ENCODE measurements around the gene OMG. TPM values are rescaled to one million over a fixed set of nuclear protein-coding genes. Genes with fewer than 3 reads are reported as not detected.
"Not testable (repeated sequence)": the region's sequence is repeated elsewhere in the genome, so short reads cannot be mapped to it uniquely, and the experiment has no call there.

The OMG gene
- total and polyA plus RNA-seq, 9 donors: 0.13 to 0.77 (median 0.33) TPM

- peaks cover 3% of the 10 kb centered on the region for H3K36me3 ChIP-seq (ENCODE audit: control insufficient read depth, insufficient read depth, low read length)
- H3K27ac ChIP-seq (ENCODE audit: low read length): no peak overlapping the region
- DNase-seq: no peak
- no CpG with 5 or more reads among the region's 1 CpG for WGBS (ENCODE audit: insufficient coverage)
- no peaks in the 10 kb centered on the region for H3K27me3 ChIP-seq (ENCODE audit: control insufficient read depth, insufficient read depth, low read length)
- H3K4me1 ChIP-seq (ENCODE audit: control insufficient read depth, insufficient read depth, low read length): no peaks in the 10 kb centered on the region
- no peaks in the 10 kb centered on the region for H3K9me3 ChIP-seq (replicated peaks; ENCODE audit: control insufficient read depth, low read depth, low read length)
- H3K4me3 ChIP-seq (ENCODE audit: low read length): peak overlapping the region; percentile 5
These were observed 23.8 kb upstream of the OMG start for GRCh38 chr17:31320791-31321190.

GRCh38 chr17:31320241-31320640 is 23.2 kb upstream of the OMG start:
- H3K27ac ChIP-seq (ENCODE audit: low read length): no peak overlapping the region
- no peak for DNase-seq
- no CpG with 5 or more reads among the region's 2 CpGs for WGBS (ENCODE audit: insufficient coverage)
- peaks cover 2% of the 10 kb centered on the region for H3K36me3 ChIP-seq (ENCODE audit: control insufficient read depth, insufficient read depth, low read length)
- no peaks in the 10 kb centered on the region for H3K9me3 ChIP-seq (replicated peaks; ENCODE audit: control insufficient read depth, low read depth, low read length)
- H3K4me3 ChIP-seq (ENCODE audit: low read length): no peak overlapping the region
- no peaks in the 10 kb centered on the region for H3K4me1 ChIP-seq (ENCODE audit: control insufficient read depth, insufficient read depth, low read length)
- no peaks in the 10 kb centered on the region for H3K27me3 ChIP-seq (ENCODE audit: control insufficient read depth, insufficient read depth, low read length)

GRCh38 chr17:31318851-31319661 is 22.0 kb upstream of the OMG start:
- DNase-seq: peak; percentile 16
- H3K4me3 ChIP-seq (ENCODE audit: low read length): no peak overlapping the region
- 69% methylated on average over 2 of the region's 5 CpGs for WGBS (ENCODE audit: insufficient coverage)
- peaks cover 2% of the 10 kb centered on the region for H3K36me3 ChIP-seq (ENCODE audit: control insufficient read depth, insufficient read depth, low read length)
- no peaks in the 10 kb centered on the region for H3K27me3 ChIP-seq (ENCODE audit: control insufficient read depth, insufficient read depth, low read length)
- no peaks in the 10 kb centered on the region for H3K4me1 ChIP-seq (ENCODE audit: control insufficient read depth, insufficient read depth, low read length)
- peak overlapping the region; percentile 42 for H3K27ac ChIP-seq (ENCODE audit: low read length)
- H3K9me3 ChIP-seq (replicated peaks; ENCODE audit: control insufficient read depth, low read depth, low read length): no peaks in the 10 kb centered on the region

GRCh38 chr17:31318298-31318801 is 21.3 kb upstream of the OMG start:
- Histone ChIP-seq H3K4me1 (ENCODE audit: control insufficient read depth, insufficient read depth, low read length) (no peaks in the 10 kb centered on the region), H3K27ac (ENCODE audit: low read length) (peak overlapping the region; percentile 42), H3K4me3 (ENCODE audit: low read length) (no peak overlapping the region), H3K36me3 (ENCODE audit: control insufficient read depth, insufficient read depth, low read length) (peaks cover 2% of the 10 kb centered on the region), H3K27me3 (ENCODE audit: control insufficient read depth, insufficient read depth, low read length) (no peaks in the 10 kb centered on the region), H3K9me3 (replicated peaks; ENCODE audit: control insufficient read depth, low read depth, low read length) (no peaks in the 10 kb centered on the region)
- WGBS (ENCODE audit: insufficient coverage): 56% methylated on average over 4 of the region's 8 CpGs
- DNase-seq: peak; percentile 53

GRCh38 chr17:31314782-31315100 is 17.7 kb upstream of the OMG start:
- H3K27me3 ChIP-seq (ENCODE audit: control insufficient read depth, insufficient read depth, low read length): no peaks in the 10 kb centered on the region
- no peak for DNase-seq
- H3K4me1 ChIP-seq (ENCODE audit: control insufficient read depth, insufficient read depth, low read length): no peaks in the 10 kb centered on the region
- H3K4me3 ChIP-seq (ENCODE audit: low read length): no peak overlapping the region
- H3K36me3 ChIP-seq (ENCODE audit: control insufficient read depth, insufficient read depth, low read length): peaks cover 2% of the 10 kb centered on the region
- no peak overlapping the region for H3K27ac ChIP-seq (ENCODE audit: low read length)
- no peaks in the 10 kb centered on the region for H3K9me3 ChIP-seq (replicated peaks; ENCODE audit: control insufficient read depth, low read depth, low read length)
- no CpG with 5 or more reads among the region's 3 CpGs for WGBS (ENCODE audit: insufficient coverage)

- Histone ChIP-seq H3K27ac (ENCODE audit: low read length) (no peak within 1 kb of the TSS), H3K27me3 (ENCODE audit: control insufficient read depth, insufficient read depth, low read length) (no peaks in the 10 kb centered on the region), H3K36me3 (ENCODE audit: control insufficient read depth, insufficient read depth, low read length) (peaks cover 2% of the 10 kb centered on the region), H3K4me3 (ENCODE audit: low read length) (no peak within 1 kb of the TSS), H3K9me3 (replicated peaks; ENCODE audit: control insufficient read depth, low read depth, low read length) (no peaks in the 10 kb centered on the region), H3K4me1 (ENCODE audit: control insufficient read depth, insufficient read depth, low read length) (no peaks in the 10 kb centered on the region)
- peak; percentile 53 for DNase-seq
- no CpG with 5 or more reads among the region's 3 CpGs for WGBS (ENCODE audit: insufficient coverage)
These were observed 17.1 kb upstream of the OMG start, which contains the start of gene EVI2B for GRCh38 chr17:31313982-31314781. TSS of gene EVI2B (minus strand) at chr17:31314054. CDS start at chr17:31305609, 8,445 bp downstream.

- H3K4me1 ChIP-seq (ENCODE audit: control insufficient read depth, insufficient read depth, low read length); H3K4me3 ChIP-seq (ENCODE audit: low read length); H3K9me3 ChIP-seq (replicated peaks; ENCODE audit: control insufficient read depth, low read depth, low read length); H3K36me3 ChIP-seq (ENCODE audit: control insufficient read depth, insufficient read depth, low read length); H3K27me3 ChIP-seq (ENCODE audit: control insufficient read depth, insufficient read depth, low read length); H3K27ac ChIP-seq (ENCODE audit: low read length); DNase-seq: not testable (repeated sequence)
- WGBS (ENCODE audit: insufficient coverage): 100% methylated on average over 2 of the region's 7 CpGs
These were observed 15.2 kb upstream of the OMG start for GRCh38 chr17:31312223-31312622.

- Histone ChIP-seq H3K36me3 (ENCODE audit: control insufficient read depth, insufficient read depth, low read length) (peaks cover 3% of the 10 kb centered on the region), H3K9me3 (replicated peaks; ENCODE audit: control insufficient read depth, low read depth, low read length) (no peaks in the 10 kb centered on the region), H3K27ac (ENCODE audit: low read length) (no peak overlapping the region), H3K4me3 (ENCODE audit: low read length) (no peak overlapping the region), H3K27me3 (ENCODE audit: control insufficient read depth, insufficient read depth, low read length) (no peaks in the 10 kb centered on the region), H3K4me1 (ENCODE audit: control insufficient read depth, insufficient read depth, low read length) (no peaks in the 10 kb centered on the region)
- no CpG with 5 or more reads among the region's 3 CpGs for WGBS (ENCODE audit: insufficient coverage)
- DNase-seq: no peak
These were observed 14.5 kb upstream of the OMG start for GRCh38 chr17:31311526-31311925.

- no peak for DNase-seq
- Histone ChIP-seq H3K9me3 (replicated peaks; ENCODE audit: control insufficient read depth, low read depth, low read length) (no peaks in the 10 kb centered on the region), H3K4me1 (ENCODE audit: control insufficient read depth, insufficient read depth, low read length) (no peaks in the 10 kb centered on the region), H3K27me3 (ENCODE audit: control insufficient read depth, insufficient read depth, low read length) (no peaks in the 10 kb centered on the region), H3K27ac (ENCODE audit: low read length) (no peak overlapping the region), H3K4me3 (ENCODE audit: low read length) (no peak overlapping the region), H3K36me3 (ENCODE audit: control insufficient read depth, insufficient read depth, low read length) (peaks cover 3% of the 10 kb centered on the region)
- WGBS (ENCODE audit: insufficient coverage): 50% methylated on average over 1 of the region's 7 CpGs
These were observed 13.8 kb upstream of the OMG start for GRCh38 chr17:31310886-31311285.

- H3K27me3 ChIP-seq (ENCODE audit: control insufficient read depth, insufficient read depth, low read length): no peaks in the 10 kb centered on the region
- H3K36me3 ChIP-seq (ENCODE audit: control insufficient read depth, insufficient read depth, low read length): peaks cover 3% of the 10 kb centered on the region
- H3K4me3 ChIP-seq (ENCODE audit: low read length): no peak overlapping the region
- no peak for DNase-seq
- no peaks in the 10 kb centered on the region for H3K9me3 ChIP-seq (replicated peaks; ENCODE audit: control insufficient read depth, low read depth, low read length)
- 67% methylated on average over 1 of the region's 2 CpGs for WGBS (ENCODE audit: insufficient coverage)
- no peak overlapping the region for H3K27ac ChIP-seq (ENCODE audit: low read length)
- no peaks in the 10 kb centered on the region for H3K4me1 ChIP-seq (ENCODE audit: control insufficient read depth, insufficient read depth, low read length)
These were observed 13.2 kb upstream of the OMG start for GRCh38 chr17:31310260-31310659.

All from muscle of leg (tissue), 11 donors.